ENCODE measurements around the gene ELFN2.

GRCh38 chr22:37409459-37410050 lies 17.7 kb downstream of the ELFN2 start:
- TF ChIP-seq, protein P1, sequence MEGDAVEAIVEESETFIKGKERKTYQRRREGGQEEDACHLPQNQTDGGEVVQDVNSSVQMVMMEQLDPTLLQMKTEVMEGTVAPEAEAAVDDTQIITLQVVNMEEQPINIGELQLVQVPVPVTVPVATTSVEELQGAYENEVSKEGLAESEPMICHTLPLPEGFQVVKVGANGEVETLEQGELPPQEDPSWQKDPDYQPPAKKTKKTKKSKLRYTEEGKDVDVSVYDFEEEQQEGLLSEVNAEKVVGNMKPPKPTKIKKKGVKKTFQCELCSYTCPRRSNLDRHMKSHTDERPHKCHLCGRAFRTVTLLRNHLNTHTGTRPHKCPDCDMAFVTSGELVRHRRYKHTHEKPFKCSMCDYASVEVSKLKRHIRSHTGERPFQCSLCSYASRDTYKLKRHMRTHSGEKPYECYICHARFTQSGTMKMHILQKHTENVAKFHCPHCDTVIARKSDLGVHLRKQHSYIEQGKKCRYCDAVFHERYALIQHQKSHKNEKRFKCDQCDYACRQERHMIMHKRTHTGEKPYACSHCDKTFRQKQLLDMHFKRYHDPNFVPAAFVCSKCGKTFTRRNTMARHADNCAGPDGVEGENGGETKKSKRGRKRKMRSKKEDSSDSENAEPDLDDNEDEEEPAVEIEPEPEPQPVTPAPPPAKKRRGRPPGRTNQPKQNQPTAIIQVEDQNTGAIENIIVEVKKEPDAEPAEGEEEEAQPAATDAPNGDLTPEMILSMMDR (IDR thresholded peaks at IDR 0.05; ENCODE audit: borderline replicate concordance, extremely low read depth, low read length, poor library complexity, severe bottlenecking), result no peak
- TF ChIP-seq EZH2 (IDR thresholded peaks at IDR 0.05; ENCODE audit: borderline replicate concordance, low read depth, low read length, severe bottlenecking), result no peak
